Measurements from ENCODE around the gene CBLN3. TPM values are rescaled to one million over a fixed set of nuclear protein-coding genes. Genes with fewer than 3 reads are reported as not detected.

Gene CBLN3
- polyA plus RNA-seq, 1 donor from 2014 or later, result not detected

DNA sequence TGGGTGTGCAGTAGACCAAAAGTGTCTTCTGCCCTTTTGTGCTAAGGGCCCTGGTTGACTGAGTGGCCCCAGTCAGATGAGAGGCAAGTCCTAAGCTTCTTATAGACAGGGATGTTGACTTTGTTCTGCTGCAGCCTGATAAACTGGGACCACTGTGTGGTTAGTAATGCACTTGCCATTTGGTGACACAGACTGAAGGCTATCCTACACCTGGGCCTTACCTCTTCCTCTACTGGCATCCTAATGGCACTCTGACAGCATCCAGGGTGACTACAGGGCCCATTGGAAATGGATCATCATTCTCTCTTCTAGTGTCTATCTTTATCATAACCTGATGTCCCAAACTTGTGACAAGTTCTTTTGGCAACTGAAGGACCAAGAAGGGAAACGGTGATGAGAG, 9.8 kb upstream of the CBLN3 start:
- H3K9ac ChIP-seq (ENCODE audit: low read length), result no peak overlapping the region
- no peaks in the 10 kb centered on the region for H4K20me1 ChIP-seq (ENCODE audit: insufficient read depth)

DNA sequence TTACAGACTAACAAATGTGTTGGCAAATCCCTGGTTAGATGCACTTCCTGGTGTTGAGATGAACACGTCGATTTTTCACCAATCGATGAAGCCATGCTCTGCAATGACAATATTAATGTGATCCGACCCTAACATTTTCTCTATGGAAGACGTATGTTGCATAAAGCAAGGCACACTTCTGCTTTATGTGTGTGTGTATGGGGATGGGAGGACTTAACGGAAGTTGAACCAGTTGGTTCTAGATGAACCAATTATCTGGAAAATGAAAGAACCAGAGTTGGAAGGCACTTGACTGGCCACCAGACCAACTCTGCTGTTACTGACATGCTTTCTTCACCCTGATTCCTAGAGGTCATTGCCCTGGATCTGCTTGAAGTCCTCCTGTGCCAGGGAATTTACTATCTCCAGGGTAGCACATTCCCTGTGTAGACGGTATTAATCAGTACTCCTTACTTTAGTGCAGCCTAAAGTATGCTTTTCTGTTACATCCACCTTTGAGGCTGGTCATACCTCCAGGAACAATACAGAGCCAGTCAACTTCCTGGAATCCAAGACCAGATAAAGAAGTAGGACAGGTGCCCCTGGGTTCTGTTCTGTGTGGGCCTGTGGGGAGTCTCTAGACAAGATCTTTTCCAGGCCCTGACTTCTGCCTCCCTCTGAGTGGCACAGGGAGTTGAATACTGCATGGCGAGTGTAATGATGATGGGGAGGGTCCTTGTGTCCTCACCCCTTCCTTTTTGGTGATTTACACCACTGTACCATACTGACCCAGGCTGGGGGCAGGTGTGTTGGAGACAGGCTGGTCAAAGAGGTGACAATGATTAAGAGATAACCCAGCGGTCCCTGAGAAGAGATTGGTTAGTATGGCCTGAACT, 9.0 kb upstream of the CBLN3 start:
- Histone ChIP-seq H3K4me3 (ENCODE audit: low read length) (no peak overlapping the region), H3K9me2 (ENCODE audit: insufficient read depth, low read length) (no peaks in the 10 kb centered on the region), H3F3A (ENCODE audit: insufficient read depth, low read length, poor library complexity, severe bottlenecking) (no peaks in the 10 kb centered on the region), H3K9me3 (ENCODE audit: low read length) (no peaks in the 10 kb centered on the region), H3K4me2 (ENCODE audit: low read length) (no peak overlapping the region), H3K9ac (ENCODE audit: low read length) (no peak overlapping the region), H3K27ac (ENCODE audit: low read length) (no peak overlapping the region), H3K36me3 (ENCODE audit: insufficient read depth, low read length) (peaks cover 5% of the 10 kb centered on the region), H3K79me2 (replicated peaks; ENCODE audit: insufficient read depth, low read length) (peaks cover 6% of the 10 kb centered on the region), H4K20me1 (ENCODE audit: insufficient read depth) (no peaks in the 10 kb centered on the region), H2AFZ (ENCODE audit: low read depth, low read length) (no peak overlapping the region), H3K27me3 (ENCODE audit: insufficient read depth, low read depth, low read length) (no peaks in the 10 kb centered on the region)
- TF ChIP-seq MXI1 (conservative IDR thresholded peaks at IDR 0.05; ENCODE audit: poor library complexity, severe bottlenecking) (no peak), EP300 (conservative IDR thresholded peaks at IDR 0.05; ENCODE audit: poor library complexity, severe bottlenecking) (no peak), TAF1 (IDR thresholded peaks at IDR 0.05; ENCODE audit: low read depth) (no peak), POLR2AphosphoS5 (IDR thresholded peaks at IDR 0.05) (no peak), EZH2 (IDR thresholded peaks at IDR 0.05; ENCODE audit: borderline replicate concordance, insufficient read depth, low read length, poor library complexity, severe bottlenecking) (no peak), RAD21 (conservative IDR thresholded peaks at IDR 0.05) (no peak), SMC3 (conservative IDR thresholded peaks at IDR 0.05; ENCODE audit: poor library complexity) (no peak)
- TF ChIP-seq, protein P1, sequence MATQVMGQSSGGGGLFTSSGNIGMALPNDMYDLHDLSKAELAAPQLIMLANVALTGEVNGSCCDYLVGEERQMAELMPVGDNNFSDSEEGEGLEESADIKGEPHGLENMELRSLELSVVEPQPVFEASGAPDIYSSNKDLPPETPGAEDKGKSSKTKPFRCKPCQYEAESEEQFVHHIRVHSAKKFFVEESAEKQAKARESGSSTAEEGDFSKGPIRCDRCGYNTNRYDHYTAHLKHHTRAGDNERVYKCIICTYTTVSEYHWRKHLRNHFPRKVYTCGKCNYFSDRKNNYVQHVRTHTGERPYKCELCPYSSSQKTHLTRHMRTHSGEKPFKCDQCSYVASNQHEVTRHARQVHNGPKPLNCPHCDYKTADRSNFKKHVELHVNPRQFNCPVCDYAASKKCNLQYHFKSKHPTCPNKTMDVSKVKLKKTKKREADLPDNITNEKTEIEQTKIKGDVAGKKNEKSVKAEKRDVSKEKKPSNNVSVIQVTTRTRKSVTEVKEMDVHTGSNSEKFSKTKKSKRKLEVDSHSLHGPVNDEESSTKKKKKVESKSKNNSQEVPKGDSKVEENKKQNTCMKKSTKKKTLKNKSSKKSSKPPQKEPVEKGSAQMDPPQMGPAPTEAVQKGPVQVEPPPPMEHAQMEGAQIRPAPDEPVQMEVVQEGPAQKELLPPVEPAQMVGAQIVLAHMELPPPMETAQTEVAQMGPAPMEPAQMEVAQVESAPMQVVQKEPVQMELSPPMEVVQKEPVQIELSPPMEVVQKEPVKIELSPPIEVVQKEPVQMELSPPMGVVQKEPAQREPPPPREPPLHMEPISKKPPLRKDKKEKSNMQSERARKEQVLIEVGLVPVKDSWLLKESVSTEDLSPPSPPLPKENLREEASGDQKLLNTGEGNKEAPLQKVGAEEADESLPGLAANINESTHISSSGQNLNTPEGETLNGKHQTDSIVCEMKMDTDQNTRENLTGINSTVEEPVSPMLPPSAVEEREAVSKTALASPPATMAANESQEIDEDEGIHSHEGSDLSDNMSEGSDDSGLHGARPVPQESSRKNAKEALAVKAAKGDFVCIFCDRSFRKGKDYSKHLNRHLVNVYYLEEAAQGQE (IDR thresholded peaks at IDR 0.05; ENCODE audit: borderline replicate concordance), result no peak
- TF ChIP-seq, protein P2, sequence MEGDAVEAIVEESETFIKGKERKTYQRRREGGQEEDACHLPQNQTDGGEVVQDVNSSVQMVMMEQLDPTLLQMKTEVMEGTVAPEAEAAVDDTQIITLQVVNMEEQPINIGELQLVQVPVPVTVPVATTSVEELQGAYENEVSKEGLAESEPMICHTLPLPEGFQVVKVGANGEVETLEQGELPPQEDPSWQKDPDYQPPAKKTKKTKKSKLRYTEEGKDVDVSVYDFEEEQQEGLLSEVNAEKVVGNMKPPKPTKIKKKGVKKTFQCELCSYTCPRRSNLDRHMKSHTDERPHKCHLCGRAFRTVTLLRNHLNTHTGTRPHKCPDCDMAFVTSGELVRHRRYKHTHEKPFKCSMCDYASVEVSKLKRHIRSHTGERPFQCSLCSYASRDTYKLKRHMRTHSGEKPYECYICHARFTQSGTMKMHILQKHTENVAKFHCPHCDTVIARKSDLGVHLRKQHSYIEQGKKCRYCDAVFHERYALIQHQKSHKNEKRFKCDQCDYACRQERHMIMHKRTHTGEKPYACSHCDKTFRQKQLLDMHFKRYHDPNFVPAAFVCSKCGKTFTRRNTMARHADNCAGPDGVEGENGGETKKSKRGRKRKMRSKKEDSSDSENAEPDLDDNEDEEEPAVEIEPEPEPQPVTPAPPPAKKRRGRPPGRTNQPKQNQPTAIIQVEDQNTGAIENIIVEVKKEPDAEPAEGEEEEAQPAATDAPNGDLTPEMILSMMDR (IDR thresholded peaks at IDR 0.05; ENCODE audit: poor library complexity, severe bottlenecking), result no peak

More for the DNA sequence above, 9.8 kb upstream of the CBLN3 start:
- H3K79me2 ChIP-seq (replicated peaks; ENCODE audit: insufficient read depth, low read length), result peaks cover 6% of the 10 kb centered on the region
- no peak overlapping the region for H2AFZ ChIP-seq (ENCODE audit: low read depth, low read length)
- no peaks in the 10 kb centered on the region for H3K27me3 ChIP-seq (ENCODE audit: insufficient read depth, low read depth, low read length)
- H3K4me3 ChIP-seq (ENCODE audit: low read length), result no peak overlapping the region
- H3K4me2 ChIP-seq (ENCODE audit: low read length), result no peak overlapping the region
- H3K27ac ChIP-seq (ENCODE audit: low read length), result no peak overlapping the region
- H3K9me3 ChIP-seq (ENCODE audit: low read length), result no peaks in the 10 kb centered on the region
- no peak for TF ChIP-seq RAD21 (conservative IDR thresholded peaks at IDR 0.05)
- TF ChIP-seq EZH2 (IDR thresholded peaks at IDR 0.05; ENCODE audit: borderline replicate concordance, insufficient read depth, low read length, poor library complexity, severe bottlenecking), result no peak
- TF ChIP-seq MXI1 (conservative IDR thresholded peaks at IDR 0.05; ENCODE audit: poor library complexity, severe bottlenecking), result no peak
- no peak for TF ChIP-seq EP300 (conservative IDR thresholded peaks at IDR 0.05; ENCODE audit: poor library complexity, severe bottlenecking)
- TF ChIP-seq SMC3 (conservative IDR thresholded peaks at IDR 0.05; ENCODE audit: poor library complexity), result no peak
- TF ChIP-seq POLR2AphosphoS5 (IDR thresholded peaks at IDR 0.05), result no peak
- TF ChIP-seq, protein P1 (IDR thresholded peaks at IDR 0.05; ENCODE audit: borderline replicate concordance), result no peak
- TF ChIP-seq, protein P2 (IDR thresholded peaks at IDR 0.05; ENCODE audit: poor library complexity, severe bottlenecking), result no peak
- no peak for TF ChIP-seq TAF1 (IDR thresholded peaks at IDR 0.05; ENCODE audit: low read depth)
- H3K36me3 ChIP-seq (ENCODE audit: insufficient read depth, low read length), result peaks cover 5% of the 10 kb centered on the region
- H3F3A ChIP-seq (ENCODE audit: insufficient read depth, low read length, poor library complexity, severe bottlenecking), result no peaks in the 10 kb centered on the region
- H3K9me2 ChIP-seq (ENCODE audit: insufficient read depth, low read length), result no peaks in the 10 kb centered on the region
